GM23248 (cell line): Measurements from ENCODE around the gene TSPAN5.

ENCODE experiments used
- EZH2 ChIP-seq: fragments of 200-600 bp; sonication (generic); IDR thresholded peaks from 2 replicates; pipeline ENCODE4 v1.6.1; 2018; ENCODE audit warnings: antibody characterized with exemption, mild to moderate bottlenecking; ENCODE audit not compliant: insufficient read depth, poor library complexity, severe bottlenecking
- EZH2phosphoT487 ChIP-seq: fragments of 200-600 bp; sonication (generic); IDR thresholded peaks from 2 replicates; pipeline ENCODE4 v1.6.1; 2018; ENCODE audit warnings: antibody characterized with exemption, moderate library complexity, mild to moderate bottlenecking, low read depth; ENCODE audit not compliant: insufficient read depth

GRCh38 chr4:98473046-98473445 is 185.4 kb downstream of the TSPAN5 start:
- TF ChIP-seq EZH2phosphoT487 (no peak), EZH2 (no peak)
